ENCODE measurements around the gene CNN2. TPM values are rescaled to one million over a fixed set of nuclear protein-coding genes. Genes with fewer than 3 reads are reported as not detected.

CNN2 gene
- total and polyA plus RNA-seq, 9 of the 15 experiments (the other 6 are each of a cell fraction or from before 2014, with no cell fraction given), result 12.1 to 174 (median 52.7) TPM

DNA sequence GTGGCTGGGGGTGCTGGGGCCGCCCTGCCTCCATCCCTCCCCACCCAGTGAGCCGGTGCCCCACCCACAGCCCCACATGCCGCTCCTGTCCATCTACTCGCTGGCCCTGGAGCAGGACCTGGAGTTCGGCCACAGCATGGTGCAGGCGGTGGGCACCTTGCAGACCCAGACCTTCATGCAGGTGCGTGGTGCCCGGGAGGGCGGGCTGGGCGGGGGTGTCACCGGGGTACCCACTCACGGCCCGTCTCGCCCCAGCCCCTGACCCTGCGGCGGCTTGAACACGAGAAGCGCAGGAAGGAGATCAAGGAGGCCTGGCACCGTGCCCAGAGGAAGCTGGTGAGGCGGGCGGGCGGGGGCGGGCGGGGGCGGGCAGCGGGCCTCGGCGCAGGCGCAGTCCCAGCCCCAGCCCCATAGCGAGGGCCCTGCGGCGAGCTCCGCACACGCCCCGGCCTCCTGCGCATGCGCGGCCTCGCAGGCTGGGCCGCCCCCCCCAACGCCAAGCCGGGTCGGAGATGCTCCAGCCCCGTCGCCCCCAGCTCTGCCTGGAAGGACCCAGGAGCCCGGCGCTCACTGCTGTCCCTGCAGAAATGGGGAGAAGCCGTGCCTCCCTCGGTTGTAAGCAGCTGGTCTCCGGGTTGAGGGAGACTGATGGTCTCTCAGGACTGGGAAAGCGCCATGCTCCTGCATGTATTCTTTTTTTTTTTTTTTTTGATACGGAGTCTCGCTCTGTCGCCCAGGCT lies 48.3 kb downstream of the CNN2 start (continued):
- TF ChIP-seq, protein P1, sequence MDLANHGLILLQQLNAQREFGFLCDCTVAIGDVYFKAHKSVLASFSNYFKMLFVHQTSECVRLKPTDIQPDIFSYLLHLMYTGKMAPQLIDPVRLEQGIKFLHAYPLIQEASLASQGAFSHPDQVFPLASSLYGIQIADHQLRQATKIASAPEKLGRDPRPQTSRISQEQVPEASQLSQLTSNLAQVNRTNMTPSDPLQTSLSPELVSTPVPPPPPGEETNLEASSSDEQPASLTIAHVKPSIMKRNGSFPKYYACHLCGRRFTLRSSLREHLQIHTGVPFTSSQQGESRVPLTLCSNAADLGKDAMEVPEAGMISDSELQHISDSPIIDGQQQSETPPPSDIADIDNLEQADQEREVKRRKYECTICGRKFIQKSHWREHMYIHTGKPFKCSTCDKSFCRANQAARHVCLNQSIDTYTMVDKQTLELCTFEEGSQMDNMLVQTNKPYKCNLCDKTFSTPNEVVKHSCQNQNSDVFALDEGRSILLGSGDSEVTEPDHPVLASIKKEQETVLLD (IDR thresholded peaks at IDR 0.05), result peak; percentile 87
- TF ChIP-seq KAT7 (CRISPR knock-in tag; IDR thresholded peaks at IDR 0.05; ENCODE audit: borderline replicate concordance) (0 out of 2 replicates have a peak, but pooled peaks have one; percentile 42), RBFOX2 (IDR thresholded peaks at IDR 0.05; ENCODE audit: low read depth, low read length) (peak; percentile 52), PHF21A (IDR thresholded peaks at IDR 0.05; ENCODE audit: borderline replicate concordance, low read depth) (no peak), GABPA (tag; conservative IDR thresholded peaks at IDR 0.05; ENCODE audit: low read depth) (peak; percentile 48), EGR1 (conservative IDR thresholded peaks at IDR 0.05) (peak; percentile 35; the same call in 1 of the 2 replicates), MYBL2 (IDR thresholded peaks at IDR 0.05; ENCODE audit: low read depth) (no peak), MYBL2 (CRISPR knock-in tag; IDR thresholded peaks at IDR 0.05; ENCODE audit: borderline replicate concordance) (no peak), MTF1 (CRISPR knock-in tag; IDR thresholded peaks at IDR 0.05; ENCODE audit: borderline replicate concordance) (no peak), CHD2 (IDR thresholded peaks at IDR 0.05; ENCODE audit: low read depth, low read length) (0 out of 2 replicates have a peak, but pooled peaks have one; percentile 13), MAZ (CRISPR knock-in tag; conservative IDR thresholded peaks at IDR 0.05 in 1 of 2, IDR thresholded peaks at IDR 0.05 in 1 of 2) (peak; percentile 26 to 53; a peak in 3 of 4 replicates), LARP7 (IDR thresholded peaks at IDR 0.05) (0 out of 2 replicates have a peak, but pooled peaks have one; percentile 50), NFIC (IDR thresholded peaks at IDR 0.05) (peak; percentile 75)
- TF ChIP-seq, protein P2, sequence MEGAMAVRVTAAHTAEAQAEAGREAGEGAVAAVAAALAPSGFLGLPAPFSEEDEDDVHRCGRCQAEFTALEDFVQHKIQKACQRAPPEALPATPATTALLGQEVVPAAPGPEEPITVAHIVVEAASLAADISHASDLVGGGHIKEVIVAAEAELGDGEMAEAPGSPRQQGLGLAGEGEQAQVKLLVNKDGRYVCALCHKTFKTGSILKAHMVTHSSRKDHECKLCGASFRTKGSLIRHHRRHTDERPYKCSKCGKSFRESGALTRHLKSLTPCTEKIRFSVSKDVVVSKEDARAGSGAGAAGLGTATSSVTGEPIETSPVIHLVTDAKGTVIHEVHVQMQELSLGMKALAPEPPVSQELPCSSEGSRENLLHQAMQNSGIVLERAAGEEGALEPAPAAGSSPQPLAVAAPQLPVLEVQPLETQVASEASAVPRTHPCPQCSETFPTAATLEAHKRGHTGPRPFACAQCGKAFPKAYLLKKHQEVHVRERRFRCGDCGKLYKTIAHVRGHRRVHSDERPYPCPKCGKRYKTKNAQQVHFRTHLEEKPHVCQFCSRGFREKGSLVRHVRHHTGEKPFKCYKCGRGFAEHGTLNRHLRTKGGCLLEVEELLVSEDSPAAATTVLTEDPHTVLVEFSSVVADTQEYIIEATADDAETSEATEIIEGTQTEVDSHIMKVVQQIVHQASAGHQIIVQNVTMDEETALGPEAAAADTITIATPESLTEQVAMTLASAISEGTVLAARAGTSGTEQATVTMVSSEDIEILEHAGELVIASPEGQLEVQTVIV (CRISPR knock-in tag; IDR thresholded peaks at IDR 0.05; ENCODE audit: borderline replicate concordance), result no peak
- TF ChIP-seq, protein P3, sequence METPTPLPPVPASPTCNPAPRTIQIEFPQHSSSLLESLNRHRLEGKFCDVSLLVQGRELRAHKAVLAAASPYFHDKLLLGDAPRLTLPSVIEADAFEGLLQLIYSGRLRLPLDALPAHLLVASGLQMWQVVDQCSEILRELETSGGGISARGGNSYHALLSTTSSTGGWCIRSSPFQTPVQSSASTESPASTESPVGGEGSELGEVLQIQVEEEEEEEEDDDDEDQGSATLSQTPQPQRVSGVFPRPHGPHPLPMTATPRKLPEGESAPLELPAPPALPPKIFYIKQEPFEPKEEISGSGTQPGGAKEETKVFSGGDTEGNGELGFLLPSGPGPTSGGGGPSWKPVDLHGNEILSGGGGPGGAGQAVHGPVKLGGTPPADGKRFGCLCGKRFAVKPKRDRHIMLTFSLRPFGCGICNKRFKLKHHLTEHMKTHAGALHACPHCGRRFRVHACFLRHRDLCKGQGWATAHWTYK (CRISPR knock-in tag; IDR thresholded peaks at IDR 0.05), result peak; percentile 24; the same call in 1 of the 2 replicates
- TF ChIP-seq, protein P4, sequence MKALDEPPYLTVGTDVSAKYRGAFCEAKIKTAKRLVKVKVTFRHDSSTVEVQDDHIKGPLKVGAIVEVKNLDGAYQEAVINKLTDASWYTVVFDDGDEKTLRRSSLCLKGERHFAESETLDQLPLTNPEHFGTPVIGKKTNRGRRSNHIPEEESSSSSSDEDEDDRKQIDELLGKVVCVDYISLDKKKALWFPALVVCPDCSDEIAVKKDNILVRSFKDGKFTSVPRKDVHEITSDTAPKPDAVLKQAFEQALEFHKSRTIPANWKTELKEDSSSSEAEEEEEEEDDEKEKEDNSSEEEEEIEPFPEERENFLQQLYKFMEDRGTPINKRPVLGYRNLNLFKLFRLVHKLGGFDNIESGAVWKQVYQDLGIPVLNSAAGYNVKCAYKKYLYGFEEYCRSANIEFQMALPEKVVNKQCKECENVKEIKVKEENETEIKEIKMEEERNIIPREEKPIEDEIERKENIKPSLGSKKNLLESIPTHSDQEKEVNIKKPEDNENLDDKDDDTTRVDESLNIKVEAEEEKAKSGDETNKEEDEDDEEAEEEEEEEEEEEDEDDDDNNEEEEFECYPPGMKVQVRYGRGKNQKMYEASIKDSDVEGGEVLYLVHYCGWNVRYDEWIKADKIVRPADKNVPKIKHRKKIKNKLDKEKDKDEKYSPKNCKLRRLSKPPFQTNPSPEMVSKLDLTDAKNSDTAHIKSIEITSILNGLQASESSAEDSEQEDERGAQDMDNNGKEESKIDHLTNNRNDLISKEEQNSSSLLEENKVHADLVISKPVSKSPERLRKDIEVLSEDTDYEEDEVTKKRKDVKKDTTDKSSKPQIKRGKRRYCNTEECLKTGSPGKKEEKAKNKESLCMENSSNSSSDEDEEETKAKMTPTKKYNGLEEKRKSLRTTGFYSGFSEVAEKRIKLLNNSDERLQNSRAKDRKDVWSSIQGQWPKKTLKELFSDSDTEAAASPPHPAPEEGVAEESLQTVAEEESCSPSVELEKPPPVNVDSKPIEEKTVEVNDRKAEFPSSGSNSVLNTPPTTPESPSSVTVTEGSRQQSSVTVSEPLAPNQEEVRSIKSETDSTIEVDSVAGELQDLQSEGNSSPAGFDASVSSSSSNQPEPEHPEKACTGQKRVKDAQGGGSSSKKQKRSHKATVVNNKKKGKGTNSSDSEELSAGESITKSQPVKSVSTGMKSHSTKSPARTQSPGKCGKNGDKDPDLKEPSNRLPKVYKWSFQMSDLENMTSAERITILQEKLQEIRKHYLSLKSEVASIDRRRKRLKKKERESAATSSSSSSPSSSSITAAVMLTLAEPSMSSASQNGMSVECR (CRISPR knock-in tag; IDR thresholded peaks at IDR 0.05), result peak; percentile 53; the same call in 1 of the 2 replicates
